SU-DHL-6 (cell line): ENCODE measurements around the gene TUBB.

ENCODE experiments used
- H2AFZ ChIP-seq: fragments of 200-600 bp; sonication (generic); 2 replicates; pipeline ENCODE4 v1.6.1; 2014; ENCODE audit warnings: low read depth, mild to moderate bottlenecking, moderate library complexity, mixed read lengths, antibody characterized with exemption, low read length; ENCODE audit not compliant: severe bottlenecking
- H3F3A ChIP-seq: fragments of 200-600 bp; shearing (Covaris generic); 2 replicates; pipeline ENCODE4 v1.6.0; 2016; ENCODE audit warnings: antibody characterized with exemption, mild to moderate bottlenecking; ENCODE audit not compliant: insufficient read depth
- H3K27ac ChIP-seq: fragments of 200-600 bp; sonication (generic); 2 replicates; pipeline ENCODE4 v1.5.1; 2016; ENCODE audit warnings: low read depth, mild to moderate bottlenecking, low read length, moderate library complexity, mixed read lengths
- H3K27me3 ChIP-seq: fragments of 200-600 bp; sonication (generic), shearing (Covaris generic); 2 replicates; pipeline ENCODE4 v1.6.0; 2014; ENCODE audit warnings: mild to moderate bottlenecking, low read length
- H3K36me3 ChIP-seq: fragments of 200-600 bp; sonication (generic); 2 replicates; pipeline ENCODE4 v1.6.1; 2014; ENCODE audit warnings: mild to moderate bottlenecking, low read length, mixed read lengths
- H3K4me2 ChIP-seq: fragments of 300-600, 200-600 bp; shearing (Covaris generic), sonication (generic); 2 replicates; pipeline ENCODE4 v1.6.0; 2014; ENCODE audit warnings: low read length, low read depth, mild to moderate bottlenecking; ENCODE audit not compliant: poor library complexity, severe bottlenecking
- H3K4me3 ChIP-seq: fragments of 200-600 bp; sonication (generic); 2 replicates; pipeline ENCODE4 v1.5.1; 2014; ENCODE audit warnings: antibody characterized with exemption, low read length, mild to moderate bottlenecking, mixed read lengths; ENCODE audit not compliant: insufficient read depth, poor library complexity, severe bottlenecking
- H3K79me2 ChIP-seq: fragments of 200-600 bp; sonication (generic); 2 replicates; pipeline ENCODE4 v1.6.1; 2014; ENCODE audit warnings: mild to moderate bottlenecking, low read length, moderate library complexity; ENCODE audit not compliant: insufficient read depth
- H3K9ac ChIP-seq: fragments of 200-600 bp; sonication (generic); 2 replicates; pipeline ENCODE4 v1.7.0; 2014; ENCODE audit warnings: mild to moderate bottlenecking, low read length
- H3K9me2 ChIP-seq: fragments of 200-600 bp; sonication (generic); replicated peaks from 2 replicates; pipeline ENCODE4 v1.6.1; 2014; ENCODE audit warnings: low read length; ENCODE audit not compliant: insufficient read depth
- H3K9me3 ChIP-seq: fragments of 200-600 bp; sonication (generic); 2 replicates; pipeline ENCODE4 v1.6.1; 2014; ENCODE audit warnings: low read length, mixed read lengths; ENCODE audit not compliant: insufficient read depth
- H4K20me1 ChIP-seq: fragments of 200-600 bp; sonication (generic); 2 replicates; pipeline ENCODE4 v1.6.1; 2014; ENCODE audit warnings: low read depth, mild to moderate bottlenecking, antibody characterized with exemption, low read length, moderate library complexity, mixed read lengths
- CTCF ChIP-seq: fragments of 200-600 bp; sonication (generic); IDR thresholded peaks from one replicate; pipeline ENCODE4 v1.5.1; 2017; ENCODE audit warnings: antibody characterized with exemption, mild to moderate bottlenecking, low read length, moderate library complexity; ENCODE audit not compliant: insufficient read depth, poor library complexity, severe bottlenecking
- EZH2phosphoT487 ChIP-seq: fragments of 200-600 bp; sonication (generic), shearing (Covaris generic); conservative IDR thresholded peaks from 2 replicates; pipeline ENCODE4 v1.6.1; 2018; ENCODE audit warnings: mild to moderate bottlenecking, antibody characterized with exemption, low read length, moderate library complexity, mixed read lengths

The TUBB gene

DNA sequence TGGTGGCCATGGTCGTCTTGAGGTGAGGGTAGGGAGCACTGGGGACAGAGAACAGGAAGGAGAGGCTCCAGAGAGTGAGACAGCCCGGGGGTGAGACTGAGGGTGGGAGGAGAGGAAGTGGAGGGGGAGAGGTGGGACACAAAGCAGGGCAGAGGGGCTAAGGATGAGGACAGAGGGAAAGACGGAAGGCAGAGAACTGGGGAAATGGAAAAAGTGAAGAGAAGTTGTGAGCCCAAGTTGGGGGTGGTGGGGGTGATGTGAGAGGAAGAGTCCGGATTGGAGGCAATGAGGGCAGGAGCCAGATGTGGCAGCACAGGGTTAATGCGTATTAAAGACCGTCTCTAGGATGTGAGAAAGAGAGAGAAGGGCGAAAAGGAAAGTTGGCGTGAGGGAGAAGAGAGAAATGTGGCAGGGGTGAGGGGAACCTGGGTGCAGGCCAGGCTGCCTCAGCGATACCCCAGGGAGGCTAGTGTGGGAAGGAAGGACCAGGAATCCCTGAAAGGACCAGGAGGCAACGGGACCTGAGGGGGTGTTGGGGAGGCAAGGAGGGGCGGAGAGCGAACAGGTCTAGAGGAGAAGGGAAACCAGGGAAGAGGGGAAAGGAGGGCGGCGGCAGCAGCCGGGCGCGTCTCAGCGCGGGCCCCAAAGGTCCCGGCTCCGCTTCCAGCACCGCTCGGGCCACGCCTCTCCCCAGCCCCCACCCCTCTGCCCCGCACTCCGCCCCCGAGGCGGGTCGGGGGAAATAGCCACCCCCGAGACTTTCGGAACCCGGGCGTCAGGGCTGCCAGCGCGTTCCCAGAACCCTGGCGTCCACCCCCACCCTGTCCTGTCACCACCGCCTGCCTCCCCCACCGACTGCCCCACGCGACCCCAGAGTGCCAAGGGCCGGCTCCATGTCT lies 33.9 kb upstream of the TUBB start, which contains the start of gene PPP1R18:
Gene PPP1R18 (minus strand): TSS at position 637 of the 899 bp plus-strand sequence. CDS start 627 bp downstream, at position 10.
- Histone ChIP-seq H3K36me3 (no peaks in the 10 kb centered on the region), H3K9ac (peak within 1 kb of the TSS; percentile 82), H3K4me2 (peak within 1 kb of the TSS; percentile 92), H3K4me3 (peak within 1 kb of the TSS; percentile 91), H3K27ac (peak within 1 kb of the TSS; percentile 94), H3K79me2 (peaks cover 59% of the 10 kb centered on the region), H2AFZ (peak within 1 kb of the TSS; percentile 49), H3F3A (peaks cover 67% of the 10 kb centered on the region), H3K27me3 (no peaks in the 10 kb centered on the region), H4K20me1 (no peaks in the 10 kb centered on the region), H3K9me2 (no peaks in the 10 kb centered on the region), H3K9me3 (no peaks in the 10 kb centered on the region)
- no peak for TF ChIP-seq CTCF
- no peak for TF ChIP-seq EZH2phosphoT487

- Histone ChIP-seq H3K27me3 (no peaks in the 10 kb centered on the region), H3K9me2 (no peaks in the 10 kb centered on the region), H3K4me2 (peak overlapping the region; percentile 92), H4K20me1 (no peaks in the 10 kb centered on the region), H2AFZ (peak overlapping the region; percentile 49), H3K27ac (peak overlapping the region; percentile 94), H3K4me3 (peak overlapping the region; percentile 91), H3K9ac (peak overlapping the region; percentile 82), H3K9me3 (no peaks in the 10 kb centered on the region), H3F3A (peaks cover 63% of the 10 kb centered on the region), H3K79me2 (peaks cover 51% of the 10 kb centered on the region), H3K36me3 (no peaks in the 10 kb centered on the region)
- TF ChIP-seq EZH2phosphoT487: no peak
- no peak for TF ChIP-seq CTCF
Measured at GRCh38 chr6:30686908-30687658, 33.1 kb upstream of the TUBB start.

GRCh38 chr6:30687659-30688431 lies 32.3 kb upstream of the TUBB start:
- Histone ChIP-seq H3K9me2 (no peaks in the 10 kb centered on the region), H3K4me3 (peak overlapping the region; percentile 91), H3K27me3 (no peaks in the 10 kb centered on the region), H3F3A (peaks cover 62% of the 10 kb centered on the region), H3K9ac (peak overlapping the region; percentile 82), H3K27ac (peak overlapping the region; percentile 94), H2AFZ (no peak overlapping the region), H3K79me2 (peaks cover 43% of the 10 kb centered on the region), H3K36me3 (no peaks in the 10 kb centered on the region), H3K4me2 (peak overlapping the region; percentile 92), H3K9me3 (no peaks in the 10 kb centered on the region), H4K20me1 (no peaks in the 10 kb centered on the region)
- TF ChIP-seq CTCF: no peak
- no peak for TF ChIP-seq EZH2phosphoT487
